IPS DF 6.9 (cell line): ENCODE results near the gene ZNF70.
A peak's percentile ranks its signal among the peaks of the same experiment; 100 is the strongest.

Source experiments
- DNase-seq: peaks from one replicate; pipeline ENCODE4 v3.0.0-alpha.2; 2013; ENCODE audit warnings: low read depth, low spot score
- H3K27ac ChIP-seq: one replicate; pipeline ENCODE4 v1.5.1; 2013; ENCODE audit warnings: low read length, control low read depth
- H3K27me3 ChIP-seq: 2 replicates; pipeline ENCODE4 v1.6.1; 2013; ENCODE audit warnings: mild to moderate bottlenecking, low read length; ENCODE audit not compliant: control insufficient read depth, insufficient read depth
- H3K36me3 ChIP-seq: 2 replicates; pipeline ENCODE4 v1.6.1; 2013; ENCODE audit warnings: low read length; ENCODE audit not compliant: control insufficient read depth, insufficient read depth
- H3K4me1 ChIP-seq: 2 replicates; pipeline ENCODE4 v1.6.1; 2013; ENCODE audit warnings: low read length; ENCODE audit not compliant: control insufficient read depth, insufficient read depth
- H3K4me3 ChIP-seq: 2 replicates; pipeline ENCODE4 v1.5.1; 2013; ENCODE audit warnings: mild to moderate bottlenecking, low read length
- H3K9me3 ChIP-seq: 2 replicates; pipeline ENCODE4 v1.6.1; 2013; ENCODE audit warnings: low read length, inconsistent platforms; ENCODE audit not compliant: control insufficient read depth, insufficient read depth
- WGBS: extraction: QIAGEN DNeasy Blood & Tissue Kit; methylation state at CpG from one replicate; pipeline ENCODE4 v1.1.7; 2013; ENCODE audit warnings: mixed read lengths, missing lambda C conversion rate; ENCODE audit not compliant: insufficient read length, insufficient coverage; 5-methylcytosine and 5-hydroxymethylcytosine counted together

The ZNF70 gene

DNA sequence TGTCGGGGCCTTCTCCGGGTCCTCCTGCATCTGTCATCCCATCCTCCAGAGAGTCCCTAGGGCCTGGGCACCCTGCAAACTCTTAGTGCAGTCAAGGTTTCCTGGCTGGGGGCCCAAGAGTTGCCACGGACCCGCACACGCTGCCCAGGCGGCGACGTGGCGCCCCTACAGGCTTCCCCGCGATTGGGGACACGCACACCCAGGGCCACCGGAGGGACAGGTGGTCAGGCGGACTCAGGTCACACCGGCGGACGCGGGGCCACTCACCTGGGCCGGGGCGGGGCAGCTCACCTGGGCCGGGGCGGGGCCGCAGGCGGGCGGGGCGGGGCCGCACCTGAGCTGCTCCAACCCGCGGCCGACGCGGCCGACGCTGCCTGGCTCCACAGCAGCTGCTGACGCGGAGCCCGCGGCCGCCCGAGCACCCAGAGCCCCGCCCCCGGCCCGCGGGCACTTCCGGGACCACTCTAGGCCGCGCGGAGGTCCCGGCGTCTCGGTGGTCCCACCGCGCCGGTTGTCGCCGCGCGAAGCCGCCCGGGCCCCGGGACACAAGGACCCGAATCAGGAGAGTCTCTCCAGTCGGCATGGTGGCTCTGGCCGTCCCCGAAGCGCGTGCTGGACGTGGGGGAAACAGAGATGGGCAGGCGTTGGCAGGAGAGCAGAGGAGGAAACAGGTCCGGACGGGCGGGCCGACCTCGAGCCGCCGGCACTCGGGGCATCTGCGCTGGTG lies at the start of gene ZNF70:
TSS of gene ZNF70 (minus strand) at position 399 of the 727 bp plus-strand sequence. CDS start 5,972 bp downstream, outside the sequence.
- Histone ChIP-seq H3K27me3 (no peaks in the 10 kb centered on the region), H3K36me3 (no peaks in the 10 kb centered on the region), H3K4me1 (no peaks in the 10 kb centered on the region), H3K27ac (no peak within 1 kb of the TSS), H3K4me3 (peak within 1 kb of the TSS; percentile 91), H3K9me3 (no peaks in the 10 kb centered on the region)
- no peak for DNase-seq
- no CpG with 5 or more reads among the region's 78 CpGs for WGBS

DNA sequence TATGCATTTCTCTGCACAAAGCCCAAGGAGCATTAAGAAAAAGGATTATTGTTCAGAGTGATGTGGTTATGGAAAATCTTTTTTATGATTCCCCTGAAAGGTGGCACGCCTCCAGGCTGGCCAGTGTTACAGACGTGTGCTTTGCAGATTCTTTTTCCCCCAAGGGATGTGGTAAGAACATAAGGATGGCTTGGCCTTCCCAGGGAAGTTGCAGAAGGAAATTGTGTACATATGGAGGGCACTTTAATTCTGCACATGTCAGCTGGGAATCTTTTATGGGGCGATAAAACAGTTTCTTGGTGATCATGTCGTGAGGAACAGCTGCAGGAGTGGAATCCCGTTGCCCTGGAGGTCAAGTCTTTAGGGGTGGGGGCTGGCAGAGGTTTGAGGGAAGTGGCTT lies 45.5 kb upstream of the ZNF70 start:
- no peaks in the 10 kb centered on the region for H3K9me3 ChIP-seq
- no peaks in the 10 kb centered on the region for H3K27me3 ChIP-seq
- H3K4me3 ChIP-seq, result no peak overlapping the region
- no peak for DNase-seq
- H3K4me1 ChIP-seq, result no peaks in the 10 kb centered on the region
- H3K36me3 ChIP-seq, result peaks cover 33% of the 10 kb centered on the region
- WGBS, result no CpG with 5 or more reads among the region's 5 CpGs
- H3K27ac ChIP-seq, result no peak overlapping the region

DNA sequence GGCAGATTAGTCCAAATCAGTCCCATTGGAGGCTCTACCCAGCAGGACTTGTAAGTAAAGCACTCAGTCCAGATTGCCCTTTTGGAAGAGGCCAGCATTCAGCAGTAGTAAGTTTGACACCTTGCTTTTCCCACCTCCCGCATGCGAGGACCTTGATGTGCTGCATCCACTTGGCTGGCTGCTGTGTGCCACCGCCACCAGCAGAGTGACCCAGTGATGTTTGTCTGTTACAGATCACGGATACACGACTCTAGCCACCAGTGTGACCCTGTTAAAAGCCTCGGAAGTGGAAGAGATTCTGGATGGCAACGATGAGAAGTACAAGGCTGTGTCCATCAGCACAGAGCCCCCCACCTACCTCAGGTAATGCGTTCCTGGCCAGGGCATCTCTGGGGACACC lies 42.4 kb upstream of the ZNF70 start:
- Histone ChIP-seq H3K4me3 (no peak overlapping the region), H3K9me3 (no peaks in the 10 kb centered on the region), H3K27ac (no peak overlapping the region), H3K27me3 (no peaks in the 10 kb centered on the region), H3K36me3 (peaks cover 17% of the 10 kb centered on the region), H3K4me1 (no peaks in the 10 kb centered on the region; the same call in 1 of the 2 replicates)
- DNase-seq, result no peak
- no CpG with 5 or more reads among the region's 8 CpGs for WGBS

DNA sequence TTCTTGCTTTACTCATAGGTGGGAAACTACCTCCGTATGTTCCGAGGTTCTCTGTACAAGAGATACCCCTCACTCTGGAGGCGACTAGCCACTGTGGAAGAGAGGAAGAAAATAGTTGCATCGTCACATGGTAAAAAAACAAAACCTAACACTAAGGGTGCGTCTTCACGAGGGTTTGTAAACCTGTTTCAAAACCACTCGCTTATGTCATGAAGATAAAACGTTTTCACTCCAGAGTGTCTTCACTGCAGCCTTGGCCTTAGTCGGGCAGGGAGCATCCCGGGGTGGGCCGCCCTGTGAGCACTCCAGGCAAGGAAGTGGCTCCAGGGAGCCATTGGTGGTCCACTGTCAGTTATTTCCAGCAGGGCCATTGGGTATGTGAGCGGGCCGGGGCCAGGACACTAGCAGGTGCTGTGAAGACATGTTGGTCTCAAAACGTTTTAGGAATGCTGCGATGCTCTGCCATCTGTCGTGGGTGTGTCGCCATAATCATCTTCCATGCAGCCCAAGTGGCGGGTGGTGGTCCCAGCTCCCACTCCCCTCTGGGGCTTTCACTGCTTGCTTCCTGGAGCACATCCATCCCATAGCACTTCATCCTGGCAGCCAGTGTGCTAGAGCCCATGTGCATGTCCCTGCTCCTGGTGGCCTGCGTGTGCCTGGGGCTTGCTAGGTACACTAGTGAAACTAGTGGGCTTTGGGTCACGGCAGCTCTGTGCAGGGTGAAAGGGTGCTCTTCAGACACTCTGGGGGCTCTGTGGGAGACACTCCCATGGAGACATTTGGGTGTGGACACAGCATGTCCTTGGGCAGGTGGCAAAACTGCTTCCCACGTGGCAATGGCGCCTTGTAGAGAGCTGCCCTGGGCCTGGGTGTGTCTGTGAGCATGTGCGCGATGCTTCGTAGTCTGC lies 41.1 kb upstream of the ZNF70 start:
- Histone ChIP-seq H3K27ac (no peak overlapping the region), H3K4me3 (no peak overlapping the region), H3K9me3 (no peaks in the 10 kb centered on the region), H3K36me3 (peaks cover 14% of the 10 kb centered on the region), H3K4me1 (no peaks in the 10 kb centered on the region; the same call in 1 of the 2 replicates), H3K27me3 (no peaks in the 10 kb centered on the region)
- no peak for DNase-seq
- no CpG with 5 or more reads among the region's 25 CpGs for WGBS

DNA sequence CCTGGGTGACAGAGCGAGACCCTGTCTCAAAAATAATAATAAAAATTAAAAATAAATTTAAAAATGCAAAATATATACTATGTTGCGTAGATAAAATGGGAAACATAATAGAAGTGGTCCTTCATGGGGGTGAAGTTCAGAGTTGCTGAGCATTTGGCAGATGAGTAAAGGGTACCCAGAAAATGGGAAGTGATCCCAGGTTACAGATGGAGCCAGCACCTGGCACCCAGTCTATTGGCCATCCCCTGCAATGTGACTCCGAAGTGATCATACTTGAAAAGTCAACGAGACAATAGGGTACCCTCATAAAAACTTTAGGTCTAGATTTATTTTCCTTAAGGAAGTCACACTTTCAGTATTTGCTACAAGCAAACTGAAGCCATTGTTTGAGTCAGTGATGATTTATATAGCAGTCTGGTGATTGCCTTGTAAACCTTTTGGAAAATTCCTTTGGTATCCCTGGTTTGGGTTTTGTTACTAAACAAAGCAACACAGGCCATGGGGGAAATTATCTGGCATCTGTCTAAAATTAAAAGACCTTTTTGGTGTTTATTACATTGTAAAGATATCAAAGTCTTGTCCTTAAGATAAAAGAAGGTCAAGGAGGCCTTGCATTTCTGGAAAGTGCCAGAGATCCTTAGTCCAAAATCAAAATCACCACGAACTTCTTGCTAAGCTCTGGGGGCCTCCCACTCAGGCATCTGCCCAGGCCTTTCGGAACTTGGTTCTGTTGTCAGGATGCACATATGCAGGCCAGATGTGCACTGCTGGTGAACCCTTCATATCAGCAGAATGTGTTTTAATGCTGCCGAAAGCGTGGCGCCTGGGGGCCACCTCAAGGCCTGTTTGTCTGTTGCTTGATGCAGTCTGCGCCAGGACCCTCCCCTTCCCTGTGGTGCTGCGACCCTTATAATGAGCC lies 40.2 kb upstream of the ZNF70 start:
- H3K36me3 ChIP-seq, result peaks cover 11% of the 10 kb centered on the region
- no peak overlapping the region for H3K4me3 ChIP-seq
- H3K27ac ChIP-seq, result no peak overlapping the region

DNA sequence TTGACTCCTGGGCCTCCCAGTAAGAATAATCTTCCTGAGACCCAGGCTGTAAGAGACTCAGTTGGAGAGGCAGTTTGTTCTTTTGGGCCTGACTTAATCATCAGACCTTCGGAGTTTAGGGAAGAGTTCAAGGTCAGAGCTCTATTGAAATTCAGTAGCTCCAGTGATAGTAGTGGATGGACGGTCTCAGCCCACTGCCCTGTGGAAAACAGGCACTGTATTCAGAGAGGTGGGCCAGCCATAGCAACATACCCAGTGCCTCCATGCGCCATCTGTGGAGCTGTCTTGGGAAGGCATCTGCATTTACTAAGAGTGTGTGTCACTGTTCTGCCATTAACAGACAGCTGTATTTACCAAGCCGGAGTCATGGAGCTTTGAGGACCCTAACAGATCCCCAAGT lies 38.7 kb upstream of the ZNF70 start:
- Histone ChIP-seq H3K4me1 (no peaks in the 10 kb centered on the region; the same call in 1 of the 2 replicates), H3K27ac (no peak overlapping the region), H3K4me3 (no peak overlapping the region), H3K9me3 (no peaks in the 10 kb centered on the region), H3K27me3 (no peaks in the 10 kb centered on the region), H3K36me3 (peaks cover 9% of the 10 kb centered on the region)
- DNase-seq, result no peak
- WGBS, result no CpG with 5 or more reads among the region's 4 CpGs

More for the DNA sequence above, 40.2 kb upstream of the ZNF70 start:
- DNase-seq, result no peak
- H3K4me1 ChIP-seq, result no peaks in the 10 kb centered on the region; the same call in 1 of the 2 replicates
- no peaks in the 10 kb centered on the region for H3K27me3 ChIP-seq
- H3K9me3 ChIP-seq, result no peaks in the 10 kb centered on the region
- no CpG with 5 or more reads among the region's 11 CpGs for WGBS

DNA sequence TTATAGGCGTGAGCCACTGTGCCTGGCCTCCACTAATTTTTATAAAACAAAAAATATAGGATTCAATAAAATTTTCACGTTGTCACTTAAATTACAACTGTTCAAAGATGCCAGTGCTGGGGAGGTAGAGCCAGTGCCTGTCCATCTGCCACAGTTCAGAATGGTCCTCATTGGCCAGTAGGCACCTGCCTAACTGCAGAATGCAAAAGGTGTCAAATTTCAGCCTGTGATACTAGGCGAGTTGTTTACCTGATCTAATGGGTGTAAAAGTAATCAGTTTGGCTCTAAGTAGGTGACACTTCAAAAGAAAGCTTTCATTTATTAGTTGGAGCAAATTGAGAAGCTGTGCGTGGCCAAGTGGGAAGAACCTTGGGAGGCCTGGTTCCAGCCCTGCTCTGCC lies 38.2 kb upstream of the ZNF70 start:
- DNase-seq, result no peak
- WGBS, result no CpG with 5 or more reads among the region's 4 CpGs

DNA sequence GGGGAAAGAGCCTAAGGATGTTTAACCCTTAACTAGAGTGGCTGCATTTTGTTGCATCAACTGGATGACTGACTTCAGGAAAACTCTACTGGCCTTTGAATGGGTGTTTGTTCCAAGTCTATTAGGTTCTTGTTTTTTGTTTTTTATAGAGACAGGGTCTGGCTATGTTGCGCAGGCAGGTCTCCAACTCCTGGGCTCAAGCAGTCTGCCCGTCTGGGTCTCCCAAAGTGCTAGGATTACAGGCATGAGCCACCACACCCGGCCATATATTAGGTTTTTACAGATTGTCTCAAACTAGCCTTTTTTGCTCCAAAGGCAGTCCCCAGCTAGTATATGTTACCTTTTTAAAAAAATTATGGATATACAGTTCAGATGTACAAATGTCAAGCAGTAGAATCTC lies 37.0 kb upstream of the ZNF70 start:
- no peaks in the 10 kb centered on the region for H3K27me3 ChIP-seq
- peak overlapping the region; percentile 86; the same call in 1 of the 2 replicates for H3K4me3 ChIP-seq
- no peaks in the 10 kb centered on the region; the same call in 1 of the 2 replicates for H3K4me1 ChIP-seq
- H3K36me3 ChIP-seq, result peaks cover 4% of the 10 kb centered on the region; the same call in 1 of the 2 replicates
- WGBS, result no CpG with 5 or more reads among the region's 3 CpGs
- no peak for DNase-seq
- H3K27ac ChIP-seq, result no peak overlapping the region
- H3K9me3 ChIP-seq, result no peaks in the 10 kb centered on the region

More for the DNA sequence above, 38.2 kb upstream of the ZNF70 start:
- Histone ChIP-seq H3K9me3 (no peaks in the 10 kb centered on the region), H3K36me3 (peaks cover 9% of the 10 kb centered on the region), H3K4me3 (no peak overlapping the region), H3K27me3 (no peaks in the 10 kb centered on the region), H3K4me1 (no peaks in the 10 kb centered on the region; the same call in 1 of the 2 replicates), H3K27ac (no peak overlapping the region)

DNA sequence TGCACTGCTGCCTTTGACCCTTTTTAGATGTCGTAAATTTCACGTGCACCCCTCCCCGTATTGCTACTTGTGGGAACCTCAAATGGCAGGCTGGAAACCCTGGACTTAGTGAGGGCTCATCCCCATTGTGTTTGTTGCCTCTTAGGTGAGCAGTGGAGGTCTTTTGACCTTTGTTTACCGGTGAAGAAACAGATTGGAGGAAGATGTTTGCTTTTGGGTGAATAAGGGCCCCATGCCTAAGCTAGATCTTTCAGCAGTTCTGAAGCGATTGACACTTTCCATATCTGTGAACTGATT lies 36.6 kb upstream of the ZNF70 start:
- H3K9me3 ChIP-seq, result no peaks in the 10 kb centered on the region
- H3K4me1 ChIP-seq, result no peaks in the 10 kb centered on the region; the same call in 1 of the 2 replicates
- no peak for DNase-seq
- no CpG with 5 or more reads among the region's 5 CpGs for WGBS
- H3K4me3 ChIP-seq, result peak overlapping the region; percentile 86; the same call in 1 of the 2 replicates
- no peak overlapping the region for H3K27ac ChIP-seq
- H3K27me3 ChIP-seq, result no peaks in the 10 kb centered on the region
- peaks cover 4% of the 10 kb centered on the region; the same call in 1 of the 2 replicates for H3K36me3 ChIP-seq
